ENCODE results near the gene XCL2.
"Not testable (repeated sequence)": the region's sequence is repeated elsewhere in the genome, so short reads cannot be mapped to it uniquely, and the experiment has no call there.

GRCh38 chr1:168574234-168574633, 30.4 kb upstream of the XCL2 start:
- TF ChIP-seq CTCF (IDR thresholded peaks at IDR 0.05), result peak; percentile 52
- TF ChIP-seq EZH2, EZH2phosphoT487 (IDR thresholded peaks at IDR 0.05): not testable (repeated sequence)

All from neural progenitor cell (in vitro differentiated cells).